GM12878 (cell line): ENCODE results near the gene ENDOV. TPM values are rescaled to one million over a fixed set of nuclear protein-coding genes. Genes with fewer than 3 reads are reported as not detected.

Source experiments
- ATAC-seq: fragments of 200-7000 bp; cut with Tn5 transposase; 3 replicates; pipeline ENCODE4 v1.9.1; 2020; ENCODE audit warnings: mild to moderate bottlenecking, moderate library complexity
- BruUV-seq: library from RNA; stranded (reverse); fragments of 400-500 nt; replicated peaks from 2 replicates; lab custom pipeline; 2021; lab: Mats Ljungman, UMichigan
- CTCF ChIA-PET: fragments of 300-600 bp; sonication (Branson Sonifier 250); formaldehyde crosslinking; extraction: SDS; loops from one replicate; lab custom pipeline; 2021; ENCODE audit warnings: inconsistent platforms; lab: Yijun Ruan, JAX
- POLR2A ChIA-PET: fragments of 350-600 bp; formaldehyde crosslinking; extraction: SDS; loops from one replicate; lab custom pipeline; 2021; ENCODE audit warnings: inconsistent platforms; lab: Charles Lee
- RAD21 ChIA-PET: fragments of 300-600 bp; sonication (Branson Sonifier 250); formaldehyde crosslinking; loops from one replicate; lab custom pipeline; 2023; ENCODE audit warnings: antibody characterized with exemption; ENCODE audit not compliant: unreplicated experiment; lab: Charles Lee
- SMC1A ChIA-PET: fragments of 300-600 bp; sonication (Branson Sonifier 250); formaldehyde crosslinking; loops from one replicate; lab custom pipeline; 2023; ENCODE audit not compliant: unreplicated experiment, uncharacterized antibody; lab: Charles Lee
- DNase-seq: peaks from one replicate; pipeline ENCODE4 v3.0.0-alpha.2; 2011; ENCODE audit warnings: low read depth, low spot score
- FAIRE-seq: peaks from 3 replicates; lab custom pipeline; 2011; peaks lifted over from hg19 to GRCh38; lab: Jason Lieb, UNC
- H2AFZ ChIP-seq: 2 replicates; pipeline ENCODE4 v1.6.0; 2011; ENCODE audit warnings: low read depth, low read length, control low read depth; ENCODE audit not compliant: control insufficient read depth
- H3K27ac ChIP-seq: 2 replicates; pipeline ENCODE4 v1.5.1; 2011; ENCODE audit warnings: control low read depth; ENCODE audit not compliant: control insufficient read depth, insufficient read depth
- H3K27me3 ChIP-seq, 2 experiments: replicated peaks in 1 of 2; 2 replicates each; pipeline versions ENCODE4 v1.6.0 to v1.6.1; 2011; ENCODE audit warnings: low read length in 1 of 2; ENCODE audit not compliant: control insufficient read depth in 2 of 2, insufficient read depth in 2 of 2
- H3K36me3 ChIP-seq, 2 experiments: 2 replicates each; pipeline ENCODE4 v1.5.1; 2011; ENCODE audit warnings: low read length in 1 of 2; ENCODE audit not compliant: control insufficient read depth in 2 of 2, insufficient read depth in 2 of 2
- H3K4me1 ChIP-seq: 2 replicates; pipeline ENCODE4 v1.6.1; 2011; ENCODE audit warnings: mild to moderate bottlenecking, low read length, moderate library complexity, mixed read lengths; ENCODE audit not compliant: control insufficient read depth, insufficient read depth
- H3K4me2 ChIP-seq: 2 replicates; pipeline ENCODE4 v1.6.0; 2011; ENCODE audit warnings: control low read depth; ENCODE audit not compliant: control insufficient read depth, insufficient read depth
- H3K4me3 ChIP-seq: fragments of 200-600 bp; sonication (generic); 2 replicates; pipeline ENCODE4 v1.5.1; 2016
- H3K79me2 ChIP-seq: 2 replicates; pipeline ENCODE4 v1.6.0; 2011; ENCODE audit warnings: low read length; ENCODE audit not compliant: control insufficient read depth, insufficient read depth
- H3K9ac ChIP-seq: 2 replicates; pipeline ENCODE4 v1.8.0; 2011; ENCODE audit warnings: low read length, control low read depth, mixed read lengths; ENCODE audit not compliant: control insufficient read depth, insufficient read depth
- H3K9me3 ChIP-seq: replicated peaks from 3 replicates; pipeline ENCODE4 v1.5.1; 2011; ENCODE audit warnings: mild to moderate bottlenecking, low read length; ENCODE audit not compliant: control insufficient read depth, insufficient read depth
- H4K20me1 ChIP-seq: 2 replicates; pipeline ENCODE4 v1.6.0; 2011; ENCODE audit not compliant: control insufficient read depth, insufficient read depth
- ASH2L ChIP-seq: fragments of 300-600, 200-600 bp; sonication (generic); IDR thresholded peaks from 2 replicates; pipeline ENCODE4 v1.6.1; 2017; ENCODE audit warnings: low read depth, mild to moderate bottlenecking, borderline replicate concordance
- BCL3 ChIP-seq: IDR thresholded peaks from 2 replicates; pipeline ENCODE4 v1.6.1; 2011; ENCODE audit warnings: borderline replicate concordance, low read depth, mild to moderate bottlenecking, moderate library complexity, low read length; ENCODE audit not compliant: insufficient read depth, poor library complexity, severe bottlenecking
- CREB1 ChIP-seq: IDR thresholded peaks from 2 replicates; pipeline ENCODE4 v1.6.1; 2012; ENCODE audit warnings: low read depth, mild to moderate bottlenecking, inconsistent platforms
- IRF5 ChIP-seq: fragments of 450-650 bp; IDR thresholded peaks from 2 replicates; pipeline ENCODE4 v1.6.1; 2017; ENCODE audit warnings: borderline replicate concordance
- MEF2A ChIP-seq: IDR thresholded peaks from 2 replicates; pipeline ENCODE4 v1.6.1; 2011; ENCODE audit warnings: low read depth, mild to moderate bottlenecking, low read length, moderate library complexity; ENCODE audit not compliant: insufficient read depth
- MXI1 ChIP-seq: fragments of 150-350 bp; IDR thresholded peaks from 2 replicates; pipeline ENCODE4 v1.6.1; 2011; ENCODE audit warnings: low read depth, mild to moderate bottlenecking, inconsistent platforms, low read length, improper control_type of control experiment
- NFXL1 ChIP-seq: fragments of 450-650 bp; IDR thresholded peaks from 2 replicates; pipeline ENCODE4 v1.6.1; 2017; ENCODE audit warnings: antibody characterized with exemption, mild to moderate bottlenecking, borderline replicate concordance
- POLR2A ChIP-seq: IDR thresholded peaks from 2 replicates; pipeline ENCODE4 v1.6.1; 2011; ENCODE audit warnings: low read depth, mild to moderate bottlenecking, low read length
- POLR2AphosphoS2 ChIP-seq: IDR thresholded peaks from 2 replicates; pipeline ENCODE4 v1.6.1; 2011; ENCODE audit warnings: low read depth, mild to moderate bottlenecking, low read length, improper control_type of control experiment, moderate library complexity
- RELA ChIP-seq: fragments of 450-650 bp; IDR thresholded peaks from 2 replicates; pipeline ENCODE4 v1.8.0; 2014; ENCODE audit warnings: borderline replicate concordance; ENCODE audit not compliant: partially characterized antibody
- REST ChIP-seq: IDR thresholded peaks from 2 replicates; pipeline ENCODE4 v1.6.1; 2012; ENCODE audit warnings: mild to moderate bottlenecking, low read depth, low read length
- RUNX3 ChIP-seq: IDR thresholded peaks from 2 replicates; pipeline ENCODE4 v1.6.1; 2012; ENCODE audit warnings: low read length, inconsistent platforms
- SKIL ChIP-seq: fragments of 450-650 bp; IDR thresholded peaks from 2 replicates; pipeline ENCODE4 v1.6.1; 2017; ENCODE audit warnings: mild to moderate bottlenecking, low read depth, inconsistent platforms; ENCODE audit not compliant: poor library complexity, severe bottlenecking
- STAT1 ChIP-seq: fragments of 450-650 bp; conservative IDR thresholded peaks from 2 replicates; pipeline ENCODE4 v1.6.1; 2014; ENCODE audit warnings: antibody characterized with exemption, mild to moderate bottlenecking
- TBL1XR1 ChIP-seq: IDR thresholded peaks from 2 replicates; pipeline ENCODE4 v1.6.1; 2012; ENCODE audit warnings: low read depth, low read length, improper control_type of control experiment
- TCF3 ChIP-seq: IDR thresholded peaks from 2 replicates; pipeline ENCODE4 v1.6.1; 2012; ENCODE audit warnings: low read depth, mild to moderate bottlenecking, low read length, borderline replicate concordance; ENCODE audit not compliant: insufficient read depth
- WGBS: methylation state at CpG from one replicate; pipeline ENCODE4 v1.1.6; 2016; ENCODE audit warnings: low lambda C conversion rate; ENCODE audit not compliant: insufficient replicate concordance, insufficient coverage; ENCODE audit errors: missing lambda C conversion rate; 5-methylcytosine and 5-hydroxymethylcytosine counted together
- in situ Hi-C: fragments of 300-500 bp; cut with MboI; formaldehyde crosslinking; loops from 9 replicates; pipeline ENCODE4 v1.14.3; 2018; ENCODE audit warnings: mixed read lengths
- intact Hi-C: fragments of 100-400 bp; cut with micrococcal nuclease; formaldehyde crosslinking; loops from one replicate; pipeline ENCODE4 v1.14.2; 2022; ENCODE audit not compliant: unreplicated experiment
- polyA plus RNA-seq, 11 experiments: library from polyadenylated mRNA; depleted of rRNA in 4 of 11; unstranded in 6 of 11; stranded (reverse) in 5 of 11; fragments of >200 nt; fragmentation: Nextera tagmentation in 4 of 11; fragmentation: Illumina TruSeq in 1 of 11; extraction: Ambion mirVana in 4 of 11; extraction: Trizol in 1 of 11; gene quantifications; 1 replicate in 1 of 11; 2 replicates in 10 of 11; pipeline versions ENCODE4 v1.2.1 to v1.2.3, GENCODE V29; 2011 to 2016; ENCODE audit warnings: inconsistent platforms in 2 of 11, missing spikeins in 2 of 11, low read depth in 1 of 11
- total RNA-seq, 4 experiments: library from RNA; depleted of rRNA in 3 of 4; stranded (reverse); fragments of >200 nt in 3 of 4; fragmentation: Illumina TruSeq in 1 of 4; extraction: Trizol in 1 of 4; gene quantifications; 2 replicates each; pipeline versions ENCODE4 v1.2.1 to v1.2.3, GENCODE V29; 2013 to 2021

The ENDOV gene
- total and polyA plus RNA-seq, 10 of the 15 experiments (the other 5 are each of a cell fraction or from before 2014, with no cell fraction given) = 0.63 to 11.9 (median 8.1) TPM

GRCh38 chr17:80365983-80366382 lies 49.0 kb upstream of the ENDOV start:
- no peak for FAIRE-seq
- WGBS = 89% methylated on average over 11 of the region's 11 CpGs
- CTCF ChIA-PET = interaction anchor here (1.2 kb wide), 1 partner anchor 22 kb away, joined by 4 read pairs; no protein-coding TSS in a partner anchor

More at GRCh38 chr17:80365983-80366382, 49.0 kb upstream of the ENDOV start:
- ChIA-PET RAD21 (no interaction called here), SMC1A (no interaction called here), POLR2A (no interaction called here)
- Histone ChIP-seq H3K36me3 (peaks cover 35 to 62% of the 10 kb centered on the region in 2 experiments), H3K4me2 (no peak overlapping the region), H3K9ac (no peak overlapping the region), H3K4me1 (no peaks in the 10 kb centered on the region), H3K27me3 (no peaks in the 10 kb centered on the region), H3K9me3 (no peaks in the 10 kb centered on the region), H3K27ac (no peak overlapping the region), H3K79me2 (no peaks in the 10 kb centered on the region), H3K4me3 (no peak overlapping the region), H2AFZ (no peak overlapping the region), H4K20me1 (no peaks in the 10 kb centered on the region)
- no peak for ATAC-seq
- in situ Hi-C loops (no loop called here), intact Hi-C loops (loop anchor here (10.0 kb wide), 1 partner anchor 171 kb away; no protein-coding TSS in a partner anchor)
- no peak for DNase-seq
- no TSS peak for BruUV-seq
- TF ChIP-seq MEF2A (no peak), NFXL1 (no peak), REST (no peak), RUNX3 (no peak), ASH2L (no peak), CREB1 (no peak), STAT1 (no peak), RELA (no peak), TBL1XR1 (no peak), BCL3 (no peak), IRF5 (no peak), POLR2AphosphoS2 (no peak), MXI1 (no peak), TCF3 (no peak), SKIL (no peak), POLR2A (no peak)
